A549 treated with RU486 at 1 μM for 4 hours (cell line): ENCODE data around the gene BCL6B. TPM values are rescaled to one million over a fixed set of nuclear protein-coding genes. Genes with fewer than 3 reads are reported as not detected.

ENCODE experiments used
- total RNA-seq: library from RNA; stranded (reverse); fragments of 200-300 nt; extraction: Qiagen RNA extraction; gene quantifications from 5 replicates; pipeline ENCODE4 v1.2.3, GENCODE V29; 2022; ENCODE audit warnings: low read depth

Gene BCL6B, protein sequence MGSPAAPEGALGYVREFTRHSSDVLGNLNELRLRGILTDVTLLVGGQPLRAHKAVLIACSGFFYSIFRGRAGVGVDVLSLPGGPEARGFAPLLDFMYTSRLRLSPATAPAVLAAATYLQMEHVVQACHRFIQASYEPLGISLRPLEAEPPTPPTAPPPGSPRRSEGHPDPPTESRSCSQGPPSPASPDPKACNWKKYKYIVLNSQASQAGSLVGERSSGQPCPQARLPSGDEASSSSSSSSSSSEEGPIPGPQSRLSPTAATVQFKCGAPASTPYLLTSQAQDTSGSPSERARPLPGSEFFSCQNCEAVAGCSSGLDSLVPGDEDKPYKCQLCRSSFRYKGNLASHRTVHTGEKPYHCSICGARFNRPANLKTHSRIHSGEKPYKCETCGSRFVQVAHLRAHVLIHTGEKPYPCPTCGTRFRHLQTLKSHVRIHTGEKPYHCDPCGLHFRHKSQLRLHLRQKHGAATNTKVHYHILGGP
- total RNA-seq: 0.09 TPM in 1 of 5 replicates, not detected in the others

GRCh38 chr17:7022781-7023571 is at the start of gene BCL6B:
Gene BCL6B, plus strand, starts transcription at chr17:7023050. Its CDS starts 622 bp downstream, at chr17:7023672.

GRCh38 chr17:6995500-6996255 is 27.2 kb upstream of the BCL6B start, which contains the start of gene ALOX12:
Gene ALOX12, plus strand, starts transcription at chr17:6996049. Its CDS starts 69 bp downstream, at chr17:6996118.

GRCh38 chr17:7035591-7036368 is 12.9 kb downstream of the BCL6B start, which contains the start of gene SLC16A13:
Gene SLC16A13, plus strand, starts transcription at chr17:7036015. Its CDS starts 368 bp downstream, at chr17:7036383.

DNA sequence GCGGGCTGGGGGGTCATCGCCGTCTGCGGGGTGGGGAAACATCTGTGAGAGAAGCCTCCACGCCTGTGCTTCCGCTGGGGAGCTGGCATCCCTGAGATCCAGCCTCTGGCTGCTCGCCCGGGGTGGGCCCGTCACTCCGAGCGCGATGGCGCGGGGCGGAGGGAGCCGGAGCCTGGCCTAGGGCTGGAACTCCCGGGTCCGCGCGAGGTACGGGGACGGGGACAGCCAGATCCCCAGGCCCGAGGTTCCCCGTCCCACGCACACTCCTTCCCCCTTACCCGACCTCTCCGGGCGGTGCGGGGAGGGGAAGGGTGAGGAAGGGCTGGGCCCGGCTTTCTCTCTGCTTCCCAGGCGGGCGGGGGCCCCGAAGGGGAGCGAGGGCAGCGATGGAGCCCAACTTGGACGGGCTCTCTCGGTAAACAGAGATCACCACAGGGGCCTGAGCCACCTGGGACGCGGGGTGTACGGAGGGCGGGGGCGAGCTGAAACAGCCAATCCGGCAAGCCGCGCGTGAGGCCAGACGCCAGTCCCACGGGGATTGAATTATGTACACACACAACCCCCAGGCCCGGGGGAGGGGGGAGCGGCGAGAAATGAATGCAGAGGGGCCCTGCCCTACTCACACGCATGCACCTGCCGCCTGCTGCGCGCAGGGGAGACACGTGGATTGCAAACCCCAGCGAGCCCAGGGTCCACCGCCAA is 20.8 kb downstream of the BCL6B start, which contains the start of gene SLC16A11:
Gene SLC16A11, minus strand, starts transcription at position 596 of the 702 bp plus-strand sequence. Its CDS starts 579 bp downstream, at position 17.

Other genes starting within 250 kb of the BCL6B start
- gene FBXO39, start 246.8 kb upstream of the BCL6B start, total RNA-seq: not detected in 5 replicates
- 0.06 to 0.12 TPM in 2 of 5 replicates, not detected in the others for gene TEKT1, start 191.3 kb upstream of the BCL6B start, total RNA-seq
- gene ALOX12, start 27.0 kb upstream of the BCL6B start, total RNA-seq: not detected in 5 replicates
- gene RNASEK, start 10.4 kb upstream of the BCL6B start, total RNA-seq: 458 to 548 TPM (median 474 TPM) in 5 replicates
- 8.8 to 12.1 TPM (median 10.0 TPM) in 5 replicates for gene SLC16A13, start 13.0 kb downstream of the BCL6B start, total RNA-seq
- gene SLC16A11, start 21.0 kb downstream of the BCL6B start, total RNA-seq: not detected in 5 replicates
- gene CLEC10A, start 57.2 kb downstream of the BCL6B start, total RNA-seq: not detected in 5 replicates
- gene ASGR2, start 91.8 kb downstream of the BCL6B start, total RNA-seq: 0.36 TPM in 1 of 5 replicates, not detected in the others
- gene ASGR1, start 156.3 kb downstream of the BCL6B start, total RNA-seq: 1.0 to 1.5 TPM (median 1.3 TPM) in 5 replicates
- gene DLG4, start 196.8 kb downstream of the BCL6B start, total RNA-seq: 7.2 to 10.7 TPM (median 8.9 TPM) in 5 replicates
- 373 to 531 TPM (median 506 TPM) in 5 replicates for gene ACADVL, start 196.9 kb downstream of the BCL6B start, total RNA-seq
- gene DVL2, start 211.5 kb downstream of the BCL6B start, total RNA-seq: 26.1 to 39.5 TPM (median 37.0 TPM) in 5 replicates
- gene PHF23, start 216.4 kb downstream of the BCL6B start, total RNA-seq: 82.3 to 110 TPM (median 92.2 TPM) in 5 replicates
- 678 to 759 TPM (median 700 TPM) in 5 replicates for gene GABARAP, start 219.4 kb downstream of the BCL6B start, total RNA-seq
- 210 to 241 TPM (median 229 TPM) in 5 replicates for gene CTDNEP1, start 228.7 kb downstream of the BCL6B start, total RNA-seq
- 110 to 138 TPM (median 124 TPM) in 5 replicates for gene ELP5, start 229.2 kb downstream of the BCL6B start, total RNA-seq
- gene CLDN7, start 239.4 kb downstream of the BCL6B start, total RNA-seq: 0.57 to 1.5 TPM (median 0.71 TPM) in 5 replicates